Renal pelvis (tissue), 4 donors: ENCODE measurements around the gene ERCC2. TPM values are rescaled to one million over a fixed set of nuclear protein-coding genes. Genes with fewer than 3 reads are reported as not detected.

Source experiments
- DNase-seq: peaks from one replicate; pipeline ENCODE4 v3.0.0-alpha.2; 2013
- polyA plus RNA-seq, 3 donors: library from polyadenylated mRNA; unstranded; fragments of 120-200 nt; gene quantifications; one replicate each; pipeline ENCODE4 v1.2.1, GENCODE V29; 2013; ENCODE audit not compliant: insufficient read length in 3 of 3

Gene ERCC2
- polyA plus RNA-seq, 3 donors, result 35.3 to 42.2 (median 40.8) TPM

DNA sequence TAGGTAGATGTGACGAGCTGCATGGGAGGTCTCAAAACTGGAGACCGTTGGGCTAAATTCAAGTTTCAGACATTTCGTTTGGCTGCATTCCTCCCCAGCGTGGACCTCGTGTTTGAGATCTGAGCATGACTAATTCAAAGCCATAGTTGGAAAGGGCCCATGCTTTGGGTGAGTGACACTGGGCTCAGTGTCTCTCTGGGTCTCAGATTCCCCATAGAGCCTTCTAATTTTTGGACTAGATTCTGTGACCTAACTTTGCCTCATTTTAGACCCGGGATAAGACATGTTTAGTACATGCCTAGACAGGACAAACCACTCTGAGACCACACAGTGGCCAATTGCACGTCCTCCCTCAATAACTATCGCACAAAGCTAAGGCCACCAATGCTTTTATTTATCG lies 64.3 kb downstream of the ERCC2 start:
- DNase-seq, result no peak

- DNase-seq, result no peak
Observed at GRCh38 chr19:45305421-45305820, 65.0 kb downstream of the ERCC2 start.

DNA sequence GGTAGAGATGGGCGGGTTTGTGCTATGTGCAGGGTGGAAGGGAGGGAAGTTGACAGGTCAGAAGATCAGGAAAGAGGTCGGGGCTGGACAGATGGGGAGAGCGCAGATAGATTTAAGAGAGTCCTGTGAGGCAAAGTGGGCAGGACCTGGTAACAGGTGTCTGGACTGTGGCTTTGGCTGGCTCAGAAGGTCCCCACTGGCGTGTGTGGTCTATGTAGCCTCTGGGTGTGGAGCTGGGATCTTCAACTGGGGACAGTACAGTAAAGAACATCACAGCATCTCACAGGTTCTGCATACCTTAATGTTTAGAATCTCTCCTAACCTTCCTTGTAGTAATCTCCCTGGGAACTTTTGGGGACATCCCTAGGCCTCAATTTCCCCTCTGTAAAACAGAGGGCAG lies 65.4 kb downstream of the ERCC2 start:
- no peak for DNase-seq

- no peak for DNase-seq
Observed at GRCh38 chr19:45304141-45304926, 66.0 kb downstream of the ERCC2 start.

DNA sequence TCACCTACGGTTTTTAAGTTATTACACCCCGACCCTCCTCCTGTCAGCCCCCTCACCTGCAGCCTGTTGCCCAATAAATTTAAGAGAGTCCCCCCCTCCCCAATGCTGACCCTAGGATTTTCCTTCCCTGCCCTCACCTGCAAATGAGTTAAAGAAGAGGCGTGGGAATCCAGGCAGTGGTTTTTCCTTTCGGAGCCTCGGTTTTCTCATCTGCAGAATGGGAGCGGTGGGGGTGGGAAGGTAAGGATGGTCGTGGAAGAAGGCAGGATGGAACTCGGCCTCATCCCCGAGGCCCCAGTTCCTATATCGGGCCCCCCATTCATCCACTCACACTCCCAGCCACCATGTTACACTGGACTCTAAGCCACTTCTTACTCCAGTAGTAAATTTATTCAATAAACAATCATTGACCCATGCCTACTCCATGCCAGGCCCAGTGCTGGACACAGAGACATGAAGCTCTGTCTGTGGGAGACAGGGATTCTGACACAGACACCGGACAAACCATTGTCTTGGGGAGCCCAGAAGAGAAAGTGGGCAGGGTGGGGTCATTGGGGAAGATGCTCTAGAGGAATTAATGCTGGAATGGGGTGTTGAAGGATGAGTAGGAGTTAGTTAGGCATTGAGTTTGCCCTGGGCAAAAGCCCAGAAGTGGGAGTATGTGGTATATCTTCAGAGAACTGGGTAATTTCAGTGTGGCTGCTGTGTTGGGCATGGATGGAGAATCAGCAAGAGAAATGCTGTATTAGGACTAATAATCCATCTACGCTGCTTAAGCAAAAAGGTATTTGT lies 66.9 kb downstream of the ERCC2 start:
- DNase-seq, result no peak

DNA sequence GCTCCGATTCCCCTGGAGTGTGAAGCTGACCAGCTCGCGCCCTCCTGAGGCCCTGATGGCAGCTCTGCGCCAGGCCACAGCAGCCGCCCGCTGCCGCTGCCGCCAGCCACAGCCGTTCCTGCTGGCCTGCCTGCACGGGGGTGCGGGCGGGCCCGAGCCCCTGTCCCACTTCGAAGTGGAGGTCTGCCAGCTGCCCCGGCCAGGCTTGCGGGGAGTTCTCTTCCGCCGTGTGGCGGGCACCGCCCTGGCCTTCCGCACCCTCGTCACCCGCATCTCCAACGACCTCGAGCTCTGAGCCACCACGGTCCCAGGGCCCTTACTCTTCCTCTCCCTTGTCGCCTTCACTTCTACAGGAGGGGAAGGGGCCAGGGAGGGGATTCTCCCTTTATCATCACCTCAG lies 68.0 kb downstream of the ERCC2 start:
- DNase-seq, result no peak

Other genes starting within 250 kb of the ERCC2 start
- under 1 TPM; 0.19 to 0.31 (median 0.21) TPM for gene NKPD1, start 209.6 kb downstream of the ERCC2 start, polyA plus RNA-seq
- 10 to 100 TPM; 42.6 to 52.3 (median 48.0) TPM for gene TRAPPC6A, start 192.3 kb downstream of the ERCC2 start, polyA plus RNA-seq
- gene BLOC1S3, start 191.8 kb downstream of the ERCC2 start, polyA plus RNA-seq, result 1 to 10 TPM; 9.1 to 10.0 (median 9.5) TPM
- gene EXOC3L2, start 125.2 kb downstream of the ERCC2 start, polyA plus RNA-seq, result 10 to 100 TPM; 11.0 to 13.7 (median 11.6) TPM
- 10 to 100 TPM; 38.2 to 42.7 (median 40.4) TPM for gene MARK4, start 119.3 kb downstream of the ERCC2 start, polyA plus RNA-seq
- 1 to 10 TPM in 1 of 3 donors, under 1 TPM in 2; 0.22 to 1.7 (median 0.44) TPM for gene CKM, start 47.7 kb downstream of the ERCC2 start, polyA plus RNA-seq
- 1 to 10 TPM; 2.1 to 3.0 (median 2.3) TPM for gene KLC3, start 29.8 kb downstream of the ERCC2 start, polyA plus RNA-seq
- 10 to 100 TPM in 2 of 3 donors, 1 to 10 TPM in 1; 9.0 to 12.3 (median 10.9) TPM for gene PPP1R13L, start 34.5 kb upstream of the ERCC2 start, polyA plus RNA-seq
- 1 to 10 TPM; 3.8 to 6.0 (median 5.4) TPM for gene POLR1G, start 36.1 kb upstream of the ERCC2 start, polyA plus RNA-seq
- gene ERCC1, start 53.3 kb upstream of the ERCC2 start, polyA plus RNA-seq, result 10 to 100 TPM; 83.0 to 97.5 (median 89.9) TPM
- 10 to 100 TPM in 2 of 3 donors, 1 to 10 TPM in 1; 9.8 to 13.1 (median 11.1) TPM for gene FOSB, start 97.4 kb upstream of the ERCC2 start, polyA plus RNA-seq
- gene RTN2, start 126.5 kb upstream of the ERCC2 start, polyA plus RNA-seq, result 1 to 10 TPM; 5.0 to 8.3 (median 8.2) TPM
- gene PPM1N, start 127.9 kb upstream of the ERCC2 start, polyA plus RNA-seq, result under 1 TPM; 0.13 to 0.68 (median 0.56) TPM
- 10 to 100 TPM; 44.9 to 48.7 (median 47.1) TPM for gene VASP, start 136.9 kb upstream of the ERCC2 start, polyA plus RNA-seq
- gene OPA3, start 214.2 kb upstream of the ERCC2 start, polyA plus RNA-seq, result 10 to 100 TPM in 2 of 3 donors, 1 to 10 TPM in 1; 9.9 to 12.6 (median 12.4) TPM
- gene GPR4, start 231.6 kb upstream of the ERCC2 start, polyA plus RNA-seq, result 1 to 10 TPM; 3.7 to 5.6 (median 3.8) TPM